HCT116 (cell line): ENCODE measurements around the gene SOS1. TPM values are rescaled to one million over a fixed set of nuclear protein-coding genes. Genes with fewer than 3 reads are reported as not detected.

Experiments
- ATAC-seq: fragments of 200-7000 bp; cut with Tn5 transposase; 2 replicates; pipeline ENCODE4 v1.9.1; 2020; ENCODE audit warnings: mild to moderate bottlenecking, moderate library complexity
- BruUV-seq: library from RNA; stranded (reverse); fragments of 400-500 nt; replicated peaks from 2 replicates; lab custom pipeline; 2021; lab: Mats Ljungman, UMichigan
- CTCF ChIA-PET: fragments of 300-600 bp; sonication (Branson Sonifier 250); formaldehyde crosslinking; loops from one replicate; lab custom pipeline; 2021; ENCODE audit warnings: antibody characterized with exemption; lab: Charles Lee
- POLR2A ChIA-PET: fragments of 300-600, 350-600 bp; sonication (Branson Sonifier 250); formaldehyde crosslinking; loops from one replicate; lab custom pipeline; 2021; ENCODE audit warnings: antibody characterized with exemption; lab: Charles Lee
- RAD21 ChIA-PET, 2 experiments: fragments of 300-600 bp; sonication (Branson Sonifier 250); formaldehyde crosslinking; loops; one replicate each; lab custom pipeline; 2023; ENCODE audit warnings: low total read pairs in 2 of 2; ENCODE audit not compliant: uncharacterized antibody in 2 of 2, unreplicated experiment in 2 of 2, low non-redundant PET in 1 of 2; lab: Charles Lee
- DNase-seq: peaks from one replicate; pipeline ENCODE4 v3.0.0-alpha.2; 2010; ENCODE audit warnings: low read depth, low spot score
- H2AFZ ChIP-seq: fragments of 200-600 bp; shearing (Covaris generic), sonication (generic); 2 replicates; pipeline ENCODE4 v1.6.1; 2017; ENCODE audit warnings: low read depth, mixed run types, mixed read lengths, antibody characterized with exemption, low read length; ENCODE audit not compliant: poor library complexity, severe bottlenecking
- H3K27ac ChIP-seq: 2 replicates; pipeline ENCODE4 v1.5.1; 2012; ENCODE audit warnings: low read depth, low read length
- H3K27me3 ChIP-seq: fragments of 200-600 bp; sonication (generic); 2 replicates; pipeline ENCODE4 v1.6.1; 2016; ENCODE audit warnings: mixed run types, low read length, mixed read lengths; ENCODE audit not compliant: insufficient read depth
- H3K36me3 ChIP-seq, 2 experiments: fragments of 200-500 bp in 1 of 2; fragments of 200-600 bp in 1 of 2; sonication (Bioruptor generic) in 1 of 2; sonication (generic) in 1 of 2; 2 replicates each; pipeline versions ENCODE4 v1.5.1 to v1.6.1; 2014 to 2016; ENCODE audit warnings: low read length in 2 of 2, inconsistent platforms in 1 of 2, mixed read lengths in 1 of 2, mixed run types in 1 of 2; ENCODE audit not compliant: insufficient read depth in 2 of 2, control insufficient read depth in 1 of 2
- H3K4me1 ChIP-seq, 2 experiments: fragments of 200-600 bp in 1 of 2; sonication (generic) in 1 of 2; 2 replicates each; pipeline versions ENCODE4 v1.5.1 to v1.6.1; 2012 to 2017; ENCODE audit warnings: low read length in 2 of 2, inconsistent platforms in 1 of 2, mild to moderate bottlenecking in 1 of 2, mixed read lengths in 1 of 2, mixed run types in 1 of 2, moderate library complexity in 1 of 2; ENCODE audit not compliant: insufficient read depth in 2 of 2, control insufficient read depth in 1 of 2
- H3K4me2 ChIP-seq: fragments of 200-600 bp; sonication (generic); 2 replicates; pipeline ENCODE4 v1.6.1; 2017; ENCODE audit warnings: mixed run types, low read length, mixed read lengths
- H3K4me3 ChIP-seq, 2 experiments: fragments of 200-600 bp in 1 of 2; sonication (generic) in 1 of 2; replicated peaks in 1 of 2; 2 replicates each; pipeline ENCODE4 v1.5.1; 2011 to 2016; ENCODE audit warnings: low read length in 2 of 2, control low read depth in 1 of 2, low read depth in 1 of 2, mild to moderate bottlenecking in 1 of 2, mixed read lengths in 1 of 2, mixed run types in 1 of 2
- H3K79me2 ChIP-seq: fragments of 200-600 bp; sonication (generic); 2 replicates; pipeline ENCODE4 v1.6.1; 2017; ENCODE audit warnings: mild to moderate bottlenecking, mixed run types, low read length, moderate library complexity, mixed read lengths; ENCODE audit not compliant: insufficient read depth
- H3K9ac ChIP-seq: fragments of 200-600 bp; sonication (generic); 2 replicates; pipeline ENCODE4 v1.6.1; 2016; ENCODE audit warnings: low read length, mixed read lengths
- H3K9me2 ChIP-seq: fragments of 200-600 bp; sonication (generic), shearing (Covaris generic); 2 replicates; pipeline ENCODE4 v1.6.1; 2017; ENCODE audit warnings: mixed run types, mild to moderate bottlenecking, moderate library complexity; ENCODE audit not compliant: insufficient read depth
- H3K9me3 ChIP-seq, 2 experiments: fragments of 200-500 bp in 1 of 2; fragments of 200-600 bp in 1 of 2; sonication (Bioruptor generic) in 1 of 2; sonication (generic) in 1 of 2; 2 replicates each; pipeline ENCODE4 v1.6.1; 2014 to 2017; ENCODE audit warnings: low read length in 2 of 2, mixed read lengths in 2 of 2, inconsistent platforms in 1 of 2, low read depth in 1 of 2, mild to moderate bottlenecking in 1 of 2, mixed run types in 1 of 2, moderate library complexity in 1 of 2; ENCODE audit not compliant: control insufficient read depth in 1 of 2, insufficient read depth in 1 of 2
- H4K20me1 ChIP-seq: fragments of 200-600 bp; sonication (generic), shearing (Covaris generic); 2 replicates; pipeline ENCODE4 v1.6.1; 2017; ENCODE audit warnings: mixed run types, mild to moderate bottlenecking, moderate library complexity; ENCODE audit not compliant: insufficient read depth
- CBX3 ChIP-seq: IDR thresholded peaks from 2 replicates; pipeline ENCODE4 v1.6.1; 2012; ENCODE audit warnings: low read depth
- CEBPB ChIP-seq: IDR thresholded peaks from 2 replicates; pipeline ENCODE4 v1.6.1; 2012; ENCODE audit warnings: low read depth
- EGR1 ChIP-seq: IDR thresholded peaks from 2 replicates; pipeline ENCODE4 v1.6.1; 2012; ENCODE audit warnings: low read depth
- ELF1 ChIP-seq: IDR thresholded peaks from 2 replicates; pipeline ENCODE4 v1.6.1; 2012; ENCODE audit warnings: low read depth, borderline replicate concordance
- POLR2A ChIP-seq: IDR thresholded peaks from 2 replicates; pipeline ENCODE4 v1.7.0; 2011; ENCODE audit warnings: borderline replicate concordance; ENCODE audit not compliant: insufficient read depth, insufficient read length; ENCODE audit errors: extremely low read depth
- RAD21 ChIP-seq: IDR thresholded peaks from 2 replicates; pipeline ENCODE4 v1.6.1; 2012; ENCODE audit warnings: low read depth, mild to moderate bottlenecking
- REST ChIP-seq: IDR thresholded peaks from 2 replicates; pipeline ENCODE4 v1.6.1; 2012; ENCODE audit warnings: low read depth
- ZFX ChIP-seq: fragments of 450-650 bp; IDR thresholded peaks from 2 replicates; pipeline ENCODE4 v1.6.1; 2017
- intact Hi-C: fragments of 100-400 bp; cut with micrococcal nuclease; formaldehyde crosslinking; loops from 2 replicates; pipeline ENCODE4 v1.10.0; 2022
- total RNA-seq: library from RNA; stranded (reverse); gene quantifications from one replicate; pipeline ENCODE4 v1.2.1, GENCODE V29; 2021; ENCODE audit not compliant: unreplicated experiment

SOS1 gene
- total RNA-seq, 1 experiment from 2014 or later: 19.4 TPM

GRCh38 chr2:39135690-39136259, 14.9 kb upstream of the SOS1 start:
- ChIA-PET CTCF (no interaction called here), RAD21 (no interaction called here), POLR2A (no interaction called here)
- no peak overlapping the region for H3K4me2 ChIP-seq
- no peaks in the 10 kb centered on the region for H3K36me3 ChIP-seq
- H4K20me1 ChIP-seq: no peaks in the 10 kb centered on the region
- TF ChIP-seq CBX3: no peak
- no peak for TF ChIP-seq REST
- no peak for TF ChIP-seq ZFX
- TF ChIP-seq ELF1: no peak
- TF ChIP-seq RAD21: no peak
- TF ChIP-seq CEBPB: no peak
- TF ChIP-seq EGR1: no peak
- no peak for TF ChIP-seq POLR2A
- DNase-seq (no peak), ATAC-seq (no peak)
- no peaks in the 10 kb centered on the region for H3K9me3 ChIP-seq
- no peaks in the 10 kb centered on the region for H3K9me2 ChIP-seq
- intact Hi-C loops: no loop called here
- no peak overlapping the region for H2AFZ ChIP-seq
- BruUV-seq: no TSS peak
- no peaks in the 10 kb centered on the region for H3K4me1 ChIP-seq
- H3K79me2 ChIP-seq: no peaks in the 10 kb centered on the region
- no peak overlapping the region for H3K9ac ChIP-seq
- no peaks in the 10 kb centered on the region for H3K27me3 ChIP-seq
- H3K4me3 ChIP-seq: no peak overlapping the region
- H3K27ac ChIP-seq: no peak overlapping the region
